ENCODE data around the gene NTPCR.

- TF ChIP-seq, protein P1, sequence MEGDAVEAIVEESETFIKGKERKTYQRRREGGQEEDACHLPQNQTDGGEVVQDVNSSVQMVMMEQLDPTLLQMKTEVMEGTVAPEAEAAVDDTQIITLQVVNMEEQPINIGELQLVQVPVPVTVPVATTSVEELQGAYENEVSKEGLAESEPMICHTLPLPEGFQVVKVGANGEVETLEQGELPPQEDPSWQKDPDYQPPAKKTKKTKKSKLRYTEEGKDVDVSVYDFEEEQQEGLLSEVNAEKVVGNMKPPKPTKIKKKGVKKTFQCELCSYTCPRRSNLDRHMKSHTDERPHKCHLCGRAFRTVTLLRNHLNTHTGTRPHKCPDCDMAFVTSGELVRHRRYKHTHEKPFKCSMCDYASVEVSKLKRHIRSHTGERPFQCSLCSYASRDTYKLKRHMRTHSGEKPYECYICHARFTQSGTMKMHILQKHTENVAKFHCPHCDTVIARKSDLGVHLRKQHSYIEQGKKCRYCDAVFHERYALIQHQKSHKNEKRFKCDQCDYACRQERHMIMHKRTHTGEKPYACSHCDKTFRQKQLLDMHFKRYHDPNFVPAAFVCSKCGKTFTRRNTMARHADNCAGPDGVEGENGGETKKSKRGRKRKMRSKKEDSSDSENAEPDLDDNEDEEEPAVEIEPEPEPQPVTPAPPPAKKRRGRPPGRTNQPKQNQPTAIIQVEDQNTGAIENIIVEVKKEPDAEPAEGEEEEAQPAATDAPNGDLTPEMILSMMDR (IDR thresholded peaks at IDR 0.05), result no peak
- TF ChIP-seq POLR2A (IDR thresholded peaks at IDR 0.05), result no peak
- TF ChIP-seq EP300 (IDR thresholded peaks at IDR 0.05), result no peak
Measured at GRCh38 chr1:233019083-233019482, 68.7 kb downstream of the NTPCR start.
